K562 (cell line): ENCODE data around the gene TTC21A. TPM values are rescaled to one million over a fixed set of nuclear protein-coding genes. Genes with fewer than 3 reads are reported as not detected.

Experiments
- CAMTA2 ChIP-seq: fragments of 250-450 bp; sonication (Bioruptor Pico); conservative IDR thresholded peaks from 2 replicates; pipeline ENCODE4 v1.5.1; 2022
- CHD1 ChIP-seq: fragments of 200-600 bp; sonication (generic); IDR thresholded peaks from one replicate; pipeline ENCODE4 v1.6.1; 2012; ENCODE audit warnings: mild to moderate bottlenecking, moderate library complexity, low read length, inconsistent platforms
- DDX20 ChIP-seq: fragments of 450-650 bp; IDR thresholded peaks from 2 replicates; pipeline ENCODE4 v1.6.1; 2016; ENCODE audit warnings: missing genetic modification characterization, low read depth, mild to moderate bottlenecking, missing compliant biosample characterization, moderate library complexity
- FOXJ2 ChIP-seq: fragments of 200-800 bp; sonication (Bioruptor generic); IDR thresholded peaks from 2 replicates; pipeline ENCODE4 v1.6.1; 2016; ENCODE audit warnings: missing genetic modification characterization, missing compliant biosample characterization
- KLF1 ChIP-seq: fragments of 450-650 bp; IDR thresholded peaks from 2 replicates; pipeline ENCODE4 v1.6.1; 2016; ENCODE audit warnings: missing genetic modification characterization, missing compliant biosample characterization
- NR2C2 ChIP-seq, 2 experiments: fragments of 200-800 bp in 1 of 2; sonication (Bioruptor generic) in 1 of 2; sonication (generic) in 1 of 2; formaldehyde crosslinking in 1 of 2; IDR thresholded peaks; 2 replicates each; pipeline versions ENCODE4 v1.6.1 to v1.8.0; 2016 to 2022; ENCODE audit warnings: mild to moderate bottlenecking in 1 of 2, missing compliant biosample characterization in 1 of 2, missing genetic modification characterization in 1 of 2, missing genetic modification reagents in 1 of 2
- NRF1 ChIP-seq, 2 experiments: fragments of 450-650 bp; IDR thresholded peaks in 1 of 2; conservative IDR thresholded peaks in 1 of 2; 2 replicates each; pipeline ENCODE4 v1.6.1; 2014; ENCODE audit warnings: mild to moderate bottlenecking in 2 of 2
- PHB2 ChIP-seq: fragments of 450-650 bp; IDR thresholded peaks from 2 replicates; pipeline ENCODE4 v1.6.1; 2017; ENCODE audit warnings: low read depth
- PML ChIP-seq: IDR thresholded peaks from 2 replicates; pipeline ENCODE4 v1.6.1; 2012; ENCODE audit warnings: low read length, inconsistent platforms
- PTTG1 ChIP-seq: fragments of 450-650 bp; IDR thresholded peaks from 2 replicates; pipeline ENCODE4 v1.6.1; 2016; ENCODE audit warnings: low read depth, mild to moderate bottlenecking, missing genetic modification characterization, missing compliant biosample characterization
- SRSF3 ChIP-seq: fragments of 200-400 bp; formaldehyde crosslinking; IDR thresholded peaks from 2 replicates; pipeline ENCODE4 v1.6.1; 2016; ENCODE audit warnings: mild to moderate bottlenecking, low read length, moderate library complexity; ENCODE audit not compliant: insufficient read depth
- STAG1 ChIP-seq: sonication (generic); formaldehyde crosslinking; IDR thresholded peaks from 2 replicates; pipeline ENCODE4 v1.5.0; 2020; ENCODE audit warnings: missing genetic modification reagents, borderline replicate concordance
- SUPT5H ChIP-seq: fragments of 450-650 bp; IDR thresholded peaks from 2 replicates; pipeline ENCODE4 v1.6.1; 2016
- ZFX ChIP-seq: sonication (generic); formaldehyde crosslinking; IDR thresholded peaks from 2 replicates; pipeline ENCODE4 v1.8.0; 2022; ENCODE audit warnings: mild to moderate bottlenecking, missing genetic modification reagents, moderate library complexity
- ZNF212 ChIP-seq: fragments of 450-650 bp; formaldehyde crosslinking; IDR thresholded peaks from 2 replicates; pipeline ENCODE4 v1.4.0; 2020; ENCODE audit warnings: mild to moderate bottlenecking
- ZNF561 ChIP-seq: fragments of 450-650 bp; formaldehyde crosslinking; conservative IDR thresholded peaks from 2 replicates; pipeline ENCODE4 v1.4.0; 2020; ENCODE audit warnings: mild to moderate bottlenecking, moderate library complexity
- polyA plus RNA-seq, 8 experiments: library from polyadenylated mRNA; depleted of rRNA in 4 of 8; stranded (reverse) in 5 of 8; unstranded in 3 of 8; fragments of >200 nt; fragmentation: Nextera tagmentation in 2 of 8; fragmentation: Illumina TruSeq in 1 of 8; extraction: Ambion mirVana in 2 of 8; extraction: Trizol in 1 of 8; gene quantifications; 2 replicates each; pipeline versions ENCODE4 v1.2.1 to v1.2.3, GENCODE V29; 2011 to 2014; ENCODE audit warnings: inconsistent platforms in 1 of 8, missing spikeins in 1 of 8
- total RNA-seq, 7 experiments: library from RNA; depleted of rRNA in 6 of 7; stranded (reverse); fragments of >200 nt in 6 of 7; fragmentation: Illumina TruSeq in 2 of 7; extraction: Trizol in 2 of 7; gene quantifications; 2 replicates each; pipeline versions ENCODE4 v1.2.1 to v1.2.3, GENCODE V29; 2011 to 2021; ENCODE audit warnings: low replicate concordance in 1 of 7
- TF ChIP-seq, protein P1 (sequence below): fragments of 150-350 bp; IDR thresholded peaks from 2 replicates; pipeline ENCODE4 v1.6.1; 2014; ENCODE audit warnings: low read depth, mild to moderate bottlenecking, low read length, borderline replicate concordance
- TF ChIP-seq, protein P2 (sequence below): sonication (generic); formaldehyde crosslinking; IDR thresholded peaks from 2 replicates; pipeline ENCODE4 v1.5.0; 2020; ENCODE audit warnings: missing genetic modification reagents
- TF ChIP-seq, protein P3 (sequence below): fragments of 450-650 bp; IDR thresholded peaks from 2 replicates; pipeline ENCODE4 v1.6.1; 2017; ENCODE audit warnings: mild to moderate bottlenecking, moderate library complexity
- TF ChIP-seq, protein P4 (sequence below): fragments of 450-650 bp; IDR thresholded peaks from 2 replicates; pipeline ENCODE4 v1.6.1; 2018; ENCODE audit warnings: mild to moderate bottlenecking, low read depth; ENCODE audit not compliant: partially characterized antibody
- TF ChIP-seq, protein P5 (sequence below): fragments of 250-450 bp; sonication (Bioruptor Pico); IDR thresholded peaks from 2 replicates; pipeline ENCODE4 v1.6.1; 2021; ENCODE audit warnings: mild to moderate bottlenecking

Gene TTC21A
- total and polyA plus RNA-seq, 9 of the 15 experiments (the other 6 are each of a cell fraction or from before 2014, with no cell fraction given): 0.22 to 1.4 (median 0.70) TPM

DNA sequence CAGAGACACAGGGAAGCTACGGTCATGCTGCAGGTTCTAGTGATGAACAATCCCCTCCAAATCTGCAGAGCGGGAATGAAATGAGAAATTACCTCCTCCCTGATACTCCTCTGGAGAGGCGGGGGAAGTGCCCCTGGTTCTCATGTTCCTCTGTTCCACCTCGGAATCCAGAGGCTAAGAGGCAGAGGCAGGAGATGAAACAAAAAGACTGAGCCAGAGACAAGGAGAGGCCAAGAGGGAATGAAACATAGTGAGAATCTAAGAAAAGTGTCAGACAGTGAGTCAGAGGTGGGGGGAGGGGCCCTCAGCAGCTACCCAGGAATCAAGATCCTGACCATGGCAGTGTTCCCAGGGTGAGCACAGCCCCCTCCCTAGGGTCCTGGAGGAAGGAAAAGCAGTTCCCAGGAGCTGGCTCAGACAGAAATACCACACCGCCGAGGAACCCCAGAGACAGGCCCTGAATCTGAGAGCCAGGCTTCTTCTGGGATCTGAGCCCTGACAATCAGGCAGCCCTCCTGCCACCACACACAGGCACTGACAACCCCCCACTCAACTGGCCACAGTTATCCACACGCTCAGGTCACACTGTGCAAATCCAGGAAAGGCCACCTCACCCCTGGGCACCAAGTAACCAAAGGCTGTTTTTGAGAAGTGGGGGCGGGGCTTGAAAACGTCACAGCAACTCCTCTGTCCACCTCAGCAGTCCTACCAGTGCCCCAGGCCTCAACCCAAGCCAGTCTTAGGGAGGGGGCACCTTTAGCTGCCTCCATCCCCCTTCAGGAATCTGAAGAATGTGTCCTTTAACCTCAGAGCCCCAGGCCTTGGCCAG, 43.5 kb downstream of the TTC21A start (continued):
- TF ChIP-seq ZNF561 (CRISPR knock-in tag) (no peak), DDX20 (tag) (no peak), NR2C2 (CRISPR knock-in tag; IDR thresholded peaks at IDR 0.05) (no peak), NR2C2 (tag; IDR thresholded peaks at IDR 0.05) (no peak), SRSF3 (no peak), CAMTA2 (CRISPR knock-in tag) (no peak), NRF1 (conservative IDR thresholded peaks at IDR 0.05 in 1 of 2, IDR thresholded peaks at IDR 0.05 in 1 of 2) (no peak; a peak in 1 of 4 replicates), ZNF212 (CRISPR knock-in tag) (no peak), PML (no peak), SUPT5H (no peak), FOXJ2 (tag) (no peak), PHB2 (no peak), STAG1 (CRISPR knock-in tag) (no peak), CHD1 (no peak), ZFX (CRISPR knock-in tag) (no peak), PTTG1 (tag) (no peak), KLF1 (no peak)
- TF ChIP-seq, protein P1, sequence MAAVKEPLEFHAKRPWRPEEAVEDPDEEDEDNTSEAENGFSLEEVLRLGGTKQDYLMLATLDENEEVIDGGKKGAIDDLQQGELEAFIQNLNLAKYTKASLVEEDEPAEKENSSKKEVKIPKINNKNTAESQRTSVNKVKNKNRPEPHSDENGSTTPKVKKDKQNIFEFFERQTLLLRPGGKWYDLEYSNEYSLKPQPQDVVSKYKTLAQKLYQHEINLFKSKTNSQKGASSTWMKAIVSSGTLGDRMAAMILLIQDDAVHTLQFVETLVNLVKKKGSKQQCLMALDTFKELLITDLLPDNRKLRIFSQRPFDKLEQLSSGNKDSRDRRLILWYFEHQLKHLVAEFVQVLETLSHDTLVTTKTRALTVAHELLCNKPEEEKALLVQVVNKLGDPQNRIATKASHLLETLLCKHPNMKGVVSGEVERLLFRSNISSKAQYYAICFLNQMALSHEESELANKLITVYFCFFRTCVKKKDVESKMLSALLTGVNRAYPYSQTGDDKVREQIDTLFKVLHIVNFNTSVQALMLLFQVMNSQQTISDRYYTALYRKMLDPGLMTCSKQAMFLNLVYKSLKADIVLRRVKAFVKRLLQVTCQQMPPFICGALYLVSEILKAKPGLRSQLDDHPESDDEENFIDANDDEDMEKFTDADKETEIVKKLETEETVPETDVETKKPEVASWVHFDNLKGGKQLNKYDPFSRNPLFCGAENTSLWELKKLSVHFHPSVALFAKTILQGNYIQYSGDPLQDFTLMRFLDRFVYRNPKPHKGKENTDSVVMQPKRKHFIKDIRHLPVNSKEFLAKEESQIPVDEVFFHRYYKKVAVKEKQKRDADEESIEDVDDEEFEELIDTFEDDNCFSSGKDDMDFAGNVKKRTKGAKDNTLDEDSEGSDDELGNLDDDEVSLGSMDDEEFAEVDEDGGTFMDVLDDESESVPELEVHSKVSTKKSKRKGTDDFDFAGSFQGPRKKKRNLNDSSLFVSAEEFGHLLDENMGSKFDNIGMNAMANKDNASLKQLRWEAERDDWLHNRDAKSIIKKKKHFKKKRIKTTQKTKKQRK: no peak
- TF ChIP-seq, protein P2, sequence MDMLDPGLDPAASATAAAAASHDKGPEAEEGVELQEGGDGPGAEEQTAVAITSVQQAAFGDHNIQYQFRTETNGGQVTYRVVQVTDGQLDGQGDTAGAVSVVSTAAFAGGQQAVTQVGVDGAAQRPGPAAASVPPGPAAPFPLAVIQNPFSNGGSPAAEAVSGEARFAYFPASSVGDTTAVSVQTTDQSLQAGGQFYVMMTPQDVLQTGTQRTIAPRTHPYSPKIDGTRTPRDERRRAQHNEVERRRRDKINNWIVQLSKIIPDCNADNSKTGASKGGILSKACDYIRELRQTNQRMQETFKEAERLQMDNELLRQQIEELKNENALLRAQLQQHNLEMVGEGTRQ (CRISPR knock-in tag): no peak; the same call in 1 of the 2 replicates
- TF ChIP-seq, protein P3, sequence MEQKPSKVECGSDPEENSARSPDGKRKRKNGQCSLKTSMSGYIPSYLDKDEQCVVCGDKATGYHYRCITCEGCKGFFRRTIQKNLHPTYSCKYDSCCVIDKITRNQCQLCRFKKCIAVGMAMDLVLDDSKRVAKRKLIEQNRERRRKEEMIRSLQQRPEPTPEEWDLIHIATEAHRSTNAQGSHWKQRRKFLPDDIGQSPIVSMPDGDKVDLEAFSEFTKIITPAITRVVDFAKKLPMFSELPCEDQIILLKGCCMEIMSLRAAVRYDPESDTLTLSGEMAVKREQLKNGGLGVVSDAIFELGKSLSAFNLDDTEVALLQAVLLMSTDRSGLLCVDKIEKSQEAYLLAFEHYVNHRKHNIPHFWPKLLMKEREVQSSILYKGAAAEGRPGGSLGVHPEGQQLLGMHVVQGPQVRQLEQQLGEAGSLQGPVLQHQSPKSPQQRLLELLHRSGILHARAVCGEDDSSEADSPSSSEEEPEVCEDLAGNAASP: no peak
- TF ChIP-seq, protein P4, sequence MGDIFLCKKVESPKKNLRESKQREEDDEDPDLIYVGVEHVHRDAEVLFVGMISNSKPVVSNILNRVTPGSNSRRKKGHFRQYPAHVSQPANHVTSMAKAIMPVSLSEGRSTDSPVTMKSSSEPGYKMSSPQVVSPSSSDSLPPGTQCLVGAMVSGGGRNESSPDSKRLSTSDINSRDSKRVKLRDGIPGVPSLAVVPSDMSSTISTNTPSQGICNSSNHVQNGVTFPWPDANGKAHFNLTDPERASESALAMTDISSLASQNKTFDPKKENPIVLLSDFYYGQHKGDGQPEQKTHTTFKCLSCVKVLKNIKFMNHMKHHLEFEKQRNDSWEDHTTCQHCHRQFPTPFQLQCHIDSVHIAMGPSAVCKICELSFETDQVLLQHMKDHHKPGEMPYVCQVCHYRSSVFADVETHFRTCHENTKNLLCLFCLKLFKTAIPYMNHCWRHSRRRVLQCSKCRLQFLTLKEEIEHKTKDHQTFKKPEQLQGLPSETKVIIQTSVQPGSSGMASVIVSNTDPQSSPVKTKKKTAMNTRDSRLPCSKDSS: no peak
- TF ChIP-seq, protein P5, sequence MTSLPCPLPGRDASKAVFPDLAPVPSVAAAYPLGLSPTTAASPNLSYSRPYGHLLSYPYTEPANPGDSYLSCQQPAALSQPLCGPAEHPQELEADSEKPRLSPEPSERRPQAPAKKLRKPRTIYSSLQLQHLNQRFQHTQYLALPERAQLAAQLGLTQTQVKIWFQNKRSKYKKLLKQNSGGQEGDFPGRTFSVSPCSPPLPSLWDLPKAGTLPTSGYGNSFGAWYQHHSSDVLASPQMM (CRISPR knock-in tag): no peak
